ENCODE measurements around the gene CABLES2.

The CABLES2 gene

GRCh38 chr20:62405108-62405980, 1.7 kb downstream of the CABLES2 start:
- peak; percentile 97 for DNase-seq (ENCODE audit: low spot score)

DNA sequence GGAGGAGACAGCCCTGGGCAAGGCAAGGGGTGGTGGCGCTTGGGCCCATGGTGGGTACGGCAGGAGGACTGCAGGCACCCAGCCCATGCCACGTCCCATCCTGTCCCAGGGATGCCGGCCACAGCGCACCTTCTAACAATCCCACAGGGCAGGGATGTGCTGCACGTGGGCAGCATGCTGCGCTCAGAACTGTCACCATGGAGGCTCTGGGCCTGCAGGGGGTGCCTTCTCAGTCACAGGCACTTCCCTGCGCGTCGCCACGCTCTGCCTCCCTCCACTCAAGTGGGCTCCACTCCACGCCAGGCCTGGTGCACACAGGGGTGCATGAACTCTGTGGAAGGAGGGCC, 2.4 kb downstream of the CABLES2 start:
- DNase-seq (ENCODE audit: low spot score) = no peak

DNA sequence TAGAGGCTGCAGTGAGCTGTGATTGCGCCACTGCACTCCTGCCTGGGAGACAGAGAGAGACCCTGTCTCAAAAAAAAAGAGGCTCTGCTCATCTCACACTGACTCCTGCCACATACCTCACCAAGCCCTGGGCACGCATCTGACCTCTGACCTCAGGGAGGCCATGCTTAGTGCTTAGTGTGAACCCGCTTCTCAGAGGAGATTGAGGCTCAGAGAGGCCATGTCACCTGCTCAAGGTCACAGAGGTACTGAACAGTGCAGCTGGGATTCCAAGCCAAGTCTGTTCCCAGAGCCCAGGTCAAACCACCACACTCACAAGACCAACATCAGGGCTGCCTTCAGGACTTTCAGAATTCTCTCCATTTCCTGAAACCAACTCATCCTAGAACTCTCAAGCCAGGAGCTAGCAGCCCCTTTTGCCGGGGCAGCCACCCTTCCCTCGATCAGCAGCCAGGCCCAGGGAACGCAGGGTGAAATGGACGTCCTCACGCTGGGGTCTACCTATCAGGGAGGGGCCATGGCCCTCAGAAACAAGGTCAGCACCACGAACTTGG, 2.9 kb downstream of the CABLES2 start:
- no peak for DNase-seq (ENCODE audit: low spot score)

DNA sequence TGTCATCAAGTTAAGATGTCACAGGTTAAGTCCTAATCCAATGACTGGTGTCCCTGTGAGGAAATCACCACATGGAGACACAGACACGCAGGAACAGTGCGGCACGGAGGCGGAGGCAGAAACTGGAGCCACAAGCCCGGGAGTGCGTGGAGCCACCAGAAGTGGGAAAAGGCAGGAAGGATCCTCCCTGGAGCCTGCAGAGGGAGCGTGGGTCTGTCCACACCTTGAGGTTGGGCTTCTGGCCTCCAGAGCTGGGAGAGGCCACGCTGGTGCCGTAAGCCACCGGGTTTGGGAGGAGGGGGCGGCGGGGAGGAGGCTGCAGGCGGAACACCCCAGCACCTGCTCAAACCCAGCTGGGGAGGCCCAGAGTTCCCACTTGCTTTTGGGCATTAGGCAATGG, 3.8 kb downstream of the CABLES2 start:
- no peak for DNase-seq (ENCODE audit: low spot score)

GRCh38 chr20:62402456-62403150, 4.5 kb downstream of the CABLES2 start:
- no peak for DNase-seq (ENCODE audit: low spot score)

DNA sequence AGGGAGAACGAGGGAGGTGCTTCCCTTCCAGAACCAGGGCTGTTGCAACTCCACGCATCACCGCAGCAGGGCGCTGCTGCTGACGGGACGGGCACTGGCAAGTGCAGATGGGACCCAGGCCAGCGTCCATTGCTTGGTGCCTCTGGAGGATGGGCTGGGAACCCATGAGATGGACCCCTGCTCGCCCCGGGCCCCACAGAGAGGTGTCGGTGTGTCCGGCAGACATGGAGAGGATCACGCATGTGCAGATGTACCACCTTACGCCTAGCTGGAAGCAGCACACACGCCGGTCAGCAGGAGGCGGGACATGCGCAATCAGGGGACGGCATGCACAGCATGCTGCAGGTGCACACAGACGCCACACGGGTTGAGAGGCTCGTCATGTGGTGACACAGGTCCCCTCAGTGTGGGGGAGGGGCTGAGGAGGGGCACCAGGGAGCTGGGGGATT, 5.7 kb downstream of the CABLES2 start:
- DNase-seq (ENCODE audit: low spot score) = peak; percentile 66

- DNase-seq (ENCODE audit: low spot score) = no peak
Measured at GRCh38 chr20:62400541-62400940, 6.5 kb downstream of the CABLES2 start.

- no peak for DNase-seq (ENCODE audit: low spot score)
Measured at GRCh38 chr20:62400021-62400420, 7.1 kb downstream of the CABLES2 start.

DNA sequence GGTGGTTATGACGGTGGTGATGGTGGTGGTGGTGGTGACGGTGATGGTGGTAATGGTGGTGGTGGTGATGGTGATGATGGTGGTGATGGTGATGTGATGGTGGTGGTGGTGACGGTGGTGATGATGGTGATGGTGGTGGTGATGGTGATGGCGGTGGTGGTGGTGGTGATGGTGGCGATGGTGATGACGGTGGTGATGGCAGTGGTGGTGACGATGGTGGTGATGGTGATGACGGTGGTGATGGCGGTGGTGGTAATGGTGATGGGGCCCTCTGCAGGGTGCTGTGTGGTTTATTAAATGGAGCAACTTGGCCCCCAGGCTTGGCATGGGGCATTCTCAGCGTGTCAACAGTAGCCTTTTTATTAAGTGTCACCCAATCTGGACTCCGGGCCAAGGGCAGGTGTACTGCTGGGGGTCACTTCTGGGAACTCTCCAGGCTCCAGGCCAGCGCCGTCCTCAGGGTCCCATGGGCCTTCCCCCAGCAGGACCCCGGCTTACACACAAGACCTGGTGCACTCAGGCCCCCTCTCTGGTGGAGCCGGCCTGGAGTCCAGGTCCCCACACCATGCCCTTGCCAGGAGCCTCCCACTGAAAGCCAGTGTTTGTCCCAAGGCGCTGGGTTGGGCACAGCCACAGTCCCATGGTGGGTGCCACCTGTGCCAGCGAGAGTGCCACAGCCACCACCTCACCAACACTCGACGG, 8.8 kb downstream of the CABLES2 start:
- DNase-seq (ENCODE audit: low spot score) = no peak

DNA sequence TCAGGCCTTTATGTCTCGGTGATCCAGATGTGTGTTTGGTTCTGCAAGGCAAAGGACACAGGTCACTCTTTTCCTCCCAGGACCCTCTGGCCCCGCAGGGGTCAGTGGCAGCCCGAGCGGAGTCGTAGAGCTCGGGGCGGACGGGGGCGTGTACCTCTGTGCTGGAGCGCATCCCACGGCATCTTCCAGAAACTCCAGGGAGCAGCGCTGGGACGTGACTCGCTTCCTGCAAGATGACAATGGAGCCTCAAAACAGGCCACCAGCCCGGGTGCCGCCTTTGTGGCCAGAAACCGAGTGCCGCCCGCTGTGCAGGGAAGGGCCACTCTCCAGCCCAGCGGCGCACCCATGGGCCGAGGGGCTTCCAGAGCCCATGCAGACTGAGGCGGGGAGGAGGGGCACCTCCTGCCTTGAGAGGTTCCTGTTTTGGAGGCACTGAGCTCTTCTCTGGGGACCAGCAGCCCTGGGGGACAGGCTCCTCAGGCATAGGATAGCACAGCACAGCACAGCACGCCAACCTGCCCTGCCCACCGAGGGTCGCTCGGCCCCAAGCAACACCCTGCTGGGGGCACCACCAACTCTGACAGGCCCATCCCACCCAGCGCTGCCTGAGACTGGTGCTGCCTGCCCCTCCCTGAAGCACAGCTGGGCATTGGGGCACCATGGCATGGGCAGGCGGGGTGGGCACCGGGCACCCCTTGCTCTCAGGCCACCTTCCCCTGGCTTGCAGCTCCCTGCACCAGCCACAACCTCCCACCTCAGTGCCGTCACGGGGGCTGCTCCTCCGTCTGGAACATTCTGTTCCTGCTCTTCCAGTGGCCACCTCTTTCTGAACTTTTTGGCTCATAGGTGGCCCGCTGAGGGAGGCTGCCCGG, 10.5 kb downstream of the CABLES2 start:
- DNase-seq (ENCODE audit: low spot score) = no peak

GRCh38 chr20:62395311-62396242, 11.5 kb downstream of the CABLES2 start:
- no peak for DNase-seq (ENCODE audit: low spot score)

DNA sequence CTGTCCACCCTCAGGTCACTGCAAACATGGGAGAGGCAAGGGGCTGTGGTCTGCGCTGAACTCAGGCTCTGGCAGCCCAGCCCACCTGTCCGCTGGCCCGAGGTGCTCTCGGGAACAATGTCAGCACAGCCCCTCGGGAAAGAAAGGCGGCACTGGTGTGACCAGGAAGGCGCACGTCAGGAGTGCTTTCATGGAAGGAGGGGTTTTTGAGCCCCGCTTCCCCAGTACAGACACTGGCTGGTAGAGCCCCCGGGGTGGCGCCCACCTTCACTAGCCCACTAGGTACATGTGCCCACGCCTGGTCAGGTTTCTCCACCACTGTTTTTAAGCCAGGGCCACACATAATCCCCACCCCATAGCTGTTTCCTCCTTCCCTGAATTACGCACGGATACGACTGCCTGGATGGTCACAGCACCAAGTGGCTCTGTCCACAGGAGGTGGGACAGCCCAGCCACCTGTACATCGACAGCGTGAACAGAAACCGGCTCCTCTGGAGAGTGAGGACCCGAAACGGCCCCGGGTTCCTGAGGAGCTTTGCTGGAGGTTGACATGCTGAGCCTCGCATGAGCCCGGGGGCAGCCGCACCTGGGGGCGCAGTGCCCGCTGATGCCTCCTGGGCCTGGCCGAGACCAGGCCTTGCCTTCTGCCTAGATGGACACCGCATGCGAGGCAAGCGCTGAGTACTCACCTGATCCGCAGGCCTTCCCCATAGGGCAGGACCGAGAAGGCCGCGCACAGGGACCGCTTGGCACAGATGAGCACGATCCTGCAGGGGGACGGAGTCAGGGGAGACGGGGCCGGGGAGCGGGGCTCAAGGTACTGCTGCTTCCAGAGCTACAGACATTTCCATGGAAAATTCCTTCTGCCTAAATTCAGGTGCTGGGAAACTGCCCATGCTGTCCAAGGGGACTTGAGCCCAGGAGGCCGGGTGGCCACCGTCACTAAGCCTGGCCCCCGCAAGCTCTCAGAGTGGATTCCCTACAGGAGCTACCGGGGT, 12.5 kb downstream of the CABLES2 start:
- DNase-seq (ENCODE audit: low spot score) = no peak

DNA sequence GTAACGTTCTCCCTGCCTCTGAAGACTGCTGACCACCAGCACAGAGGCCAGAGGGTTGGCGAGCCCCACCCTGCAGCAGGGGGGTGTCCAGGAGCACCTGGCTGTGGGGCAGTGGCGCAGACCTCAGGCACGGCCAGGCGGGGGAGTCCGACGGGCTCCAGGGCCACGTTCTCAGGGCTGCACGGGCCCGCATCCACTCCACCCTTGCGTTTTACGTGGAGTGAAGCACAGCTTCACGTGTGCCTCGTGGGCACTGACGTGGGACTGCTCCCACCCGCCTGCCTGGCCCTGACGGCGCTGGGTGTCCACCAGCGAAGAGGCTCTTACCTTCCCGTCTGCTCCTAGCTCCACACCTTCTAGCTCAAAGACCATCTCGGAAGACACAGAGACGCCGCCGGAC, 13.3 kb downstream of the CABLES2 start:
- DNase-seq (ENCODE audit: low spot score) = no peak

DNA sequence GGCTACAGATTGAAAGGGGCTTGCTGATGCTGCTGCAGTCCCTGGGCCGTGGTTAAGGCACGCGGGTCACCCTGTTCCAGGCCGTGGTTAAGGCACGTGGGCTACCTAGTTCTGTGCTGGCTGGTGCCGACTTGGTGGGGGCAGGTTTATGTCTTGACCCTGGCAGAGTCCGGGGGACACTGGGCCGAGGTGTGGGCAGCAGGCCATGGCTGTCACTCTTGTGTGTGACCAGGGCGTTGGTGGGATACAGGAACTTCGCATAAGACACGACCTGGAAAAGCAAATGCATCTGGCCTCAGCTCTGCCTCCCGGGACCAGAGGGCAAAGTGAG, 13.8 kb downstream of the CABLES2 start:
- no peak for DNase-seq (ENCODE audit: low spot score)

GRCh38 chr20:62392621-62393334, 14.3 kb downstream of the CABLES2 start:
- DNase-seq (ENCODE audit: low spot score) = no peak

DNA sequence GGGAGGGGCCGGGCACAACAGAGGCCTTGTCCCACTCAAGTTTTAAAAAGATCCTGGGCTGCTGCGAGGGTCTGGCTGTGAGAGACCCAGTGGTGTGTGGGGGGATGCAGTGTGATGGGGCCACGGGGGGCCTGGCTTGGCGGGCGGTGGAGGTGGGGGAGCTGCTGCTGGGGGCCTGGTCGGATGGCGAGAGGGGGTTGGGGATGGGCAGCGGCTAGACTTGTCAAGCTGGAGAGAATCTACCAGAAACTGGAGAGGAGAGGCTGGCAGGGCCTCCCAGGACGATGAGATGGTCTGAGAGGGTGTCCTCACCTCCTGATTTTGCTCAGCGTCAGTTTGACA, 15.0 kb downstream of the CABLES2 start:
- DNase-seq (ENCODE audit: low spot score) = no peak

DNA sequence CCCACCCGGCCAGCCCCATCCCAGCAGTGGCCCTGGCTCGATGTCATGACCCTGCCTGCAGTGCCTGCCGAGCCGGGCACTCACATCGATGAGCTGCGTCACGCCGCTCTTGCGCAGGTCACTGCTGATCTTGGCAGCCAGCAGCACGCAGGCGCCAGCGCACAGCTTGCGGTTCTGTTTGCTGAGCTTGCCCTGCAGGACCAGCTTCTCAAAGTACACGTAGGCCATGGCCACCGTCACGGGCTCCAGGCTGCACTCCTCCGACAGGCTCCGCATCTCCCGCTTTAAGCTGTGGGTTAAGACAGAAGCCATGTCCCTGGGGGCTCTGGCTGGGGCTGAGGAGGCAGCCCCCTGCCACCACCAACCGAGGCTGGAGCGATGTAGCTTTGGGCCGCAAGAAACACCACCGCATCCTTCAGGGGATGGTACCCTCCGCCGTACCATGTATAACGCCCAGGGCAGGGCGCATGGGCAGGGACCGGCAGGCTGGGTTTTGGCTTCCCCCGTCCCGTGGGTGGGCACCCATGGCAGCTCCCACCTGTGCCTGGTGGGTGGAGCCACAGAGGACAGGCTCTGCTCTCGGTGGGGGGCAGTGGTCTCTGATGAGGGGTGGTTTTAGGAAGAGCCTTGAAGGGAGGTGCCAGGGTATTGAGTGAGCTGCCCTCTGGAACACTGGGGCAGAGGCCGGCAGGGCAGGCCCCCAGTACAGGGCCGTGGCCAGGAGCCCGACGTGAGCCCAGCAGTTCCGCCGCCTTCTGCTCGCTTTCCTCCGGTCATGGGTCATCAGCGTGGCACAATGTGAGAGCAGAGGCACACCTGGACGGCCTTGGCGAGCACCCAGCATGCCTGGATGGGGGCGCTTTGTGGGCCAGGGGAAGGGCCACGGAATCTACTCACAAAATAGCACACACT, 15.7 kb downstream of the CABLES2 start:
- DNase-seq (ENCODE audit: low spot score) = no peak

Measured in HuH-7 (cell line).